Activated T-helper 1 cell treated with anti-CD3 and anti-CD28 coated beads, Interleukin-2, amount 50 U/mL, for 16 hours (primary cell): ENCODE measurements around the gene MUC13.

ENCODE experiments used
- DNase-seq, 2 donors: peaks; one replicate each; pipeline ENCODE4 v3.0.0-alpha.2; 2020; ENCODE audit warnings: low read depth in 1 of 2, low spot score in 1 of 2

Gene MUC13

DNA sequence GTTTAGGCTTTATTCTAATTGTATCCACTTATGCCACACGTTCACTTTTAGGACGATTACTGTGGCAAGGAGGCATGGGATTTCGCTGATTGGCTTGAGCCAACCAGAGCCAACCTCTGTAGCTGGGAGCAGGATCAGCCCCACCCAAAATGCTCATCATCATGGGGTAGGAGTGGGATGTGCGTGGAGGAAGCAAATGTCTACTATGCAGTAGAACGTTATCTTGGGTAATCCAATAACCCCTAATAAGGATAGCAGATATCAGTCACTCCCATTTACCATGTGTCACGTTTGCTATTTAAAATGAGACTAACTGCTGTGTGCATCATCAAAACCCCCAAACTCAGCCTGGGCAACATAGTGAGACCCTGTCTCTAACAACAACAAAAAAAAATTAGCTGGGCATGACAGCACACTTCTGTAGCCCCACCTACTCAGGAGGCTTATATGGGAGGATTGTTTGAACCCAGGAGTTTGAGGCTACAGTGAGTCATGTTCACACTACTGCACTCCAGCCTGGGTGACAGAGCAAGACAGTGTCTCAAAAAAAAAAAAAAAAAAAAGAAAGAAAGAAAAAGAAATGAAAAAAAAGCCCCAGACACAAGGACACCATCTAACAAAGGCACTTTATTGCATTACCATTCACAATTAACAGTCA lies 29.6 kb downstream of the MUC13 start:
- DNase-seq: no peak

DNA sequence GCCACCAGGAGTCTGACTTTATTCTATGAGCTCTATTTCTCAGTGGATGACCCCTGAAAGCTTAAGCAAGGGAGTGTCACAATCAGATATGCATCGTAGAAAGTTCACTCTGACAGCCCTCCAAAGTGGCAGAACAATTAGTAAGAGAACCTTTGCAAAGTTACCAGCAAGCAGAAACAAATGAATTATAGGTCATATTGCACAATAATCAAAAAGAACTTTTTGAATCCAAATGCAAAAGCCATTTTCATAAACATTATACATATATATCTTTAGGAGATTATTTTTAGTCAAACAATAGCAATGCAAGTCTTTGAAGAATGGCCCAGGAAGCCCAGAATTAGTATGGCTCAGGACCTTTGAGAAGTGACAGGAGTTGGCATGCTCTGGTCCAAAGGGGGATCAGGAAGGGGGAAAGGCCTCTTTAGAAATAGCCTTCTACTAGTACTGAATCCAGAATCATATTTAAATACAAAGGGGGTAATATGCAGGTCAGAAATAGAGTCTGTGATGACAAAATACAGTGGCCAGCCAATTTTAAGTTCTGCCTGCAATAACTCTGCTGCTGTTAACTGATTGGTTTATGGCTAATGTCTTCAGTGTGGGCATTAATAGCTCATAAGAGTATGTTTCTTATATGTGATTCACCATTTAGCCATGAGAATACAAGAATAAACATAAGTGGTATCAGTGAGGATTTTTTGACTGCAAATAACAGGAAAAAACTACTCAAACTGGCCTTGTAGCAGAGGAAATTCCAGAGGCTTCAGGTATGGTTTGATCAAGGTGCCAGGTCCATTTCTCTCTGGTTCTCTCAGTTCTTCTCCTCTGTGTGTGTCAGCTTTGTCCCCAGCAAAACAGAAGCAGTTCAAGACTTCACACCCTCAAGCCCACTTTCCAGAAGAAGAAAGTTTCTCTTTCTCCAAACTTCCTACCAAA lies 30.4 kb downstream of the MUC13 start:
- no peak for DNase-seq

DNA sequence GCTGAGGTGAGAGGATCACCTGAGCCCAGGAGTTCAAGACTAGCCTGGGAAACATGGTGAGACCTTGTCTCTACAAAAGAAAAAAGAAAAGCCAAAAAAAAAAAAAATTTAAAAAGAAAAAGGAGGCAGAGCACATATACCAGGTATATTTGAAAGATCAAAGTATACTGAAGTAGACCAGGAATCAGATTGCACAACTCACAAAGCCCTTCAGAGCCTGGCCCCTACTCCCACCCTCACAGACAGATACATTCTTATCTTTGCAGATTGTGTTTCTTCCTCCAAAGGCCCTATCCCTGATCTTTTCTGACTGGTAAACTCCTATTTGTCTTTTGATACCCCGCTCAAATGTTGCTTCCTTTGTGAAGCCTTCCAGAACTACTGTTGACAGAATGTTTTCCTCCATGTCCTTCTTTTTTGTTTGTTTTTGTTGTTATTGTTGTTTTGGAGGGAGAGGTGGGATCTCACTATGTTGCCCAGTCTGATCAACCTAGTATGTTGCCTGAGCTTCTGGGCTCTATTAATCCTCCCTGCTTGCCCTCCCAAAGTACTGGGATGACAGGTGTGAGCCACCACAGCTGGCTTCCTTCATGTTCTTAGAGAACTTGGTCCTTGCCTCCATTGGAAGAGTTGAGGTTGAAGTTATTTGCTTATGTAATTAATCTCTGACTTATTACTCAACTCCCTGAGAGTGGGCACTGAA lies 37.6 kb downstream of the MUC13 start:
- DNase-seq: no peak

DNA sequence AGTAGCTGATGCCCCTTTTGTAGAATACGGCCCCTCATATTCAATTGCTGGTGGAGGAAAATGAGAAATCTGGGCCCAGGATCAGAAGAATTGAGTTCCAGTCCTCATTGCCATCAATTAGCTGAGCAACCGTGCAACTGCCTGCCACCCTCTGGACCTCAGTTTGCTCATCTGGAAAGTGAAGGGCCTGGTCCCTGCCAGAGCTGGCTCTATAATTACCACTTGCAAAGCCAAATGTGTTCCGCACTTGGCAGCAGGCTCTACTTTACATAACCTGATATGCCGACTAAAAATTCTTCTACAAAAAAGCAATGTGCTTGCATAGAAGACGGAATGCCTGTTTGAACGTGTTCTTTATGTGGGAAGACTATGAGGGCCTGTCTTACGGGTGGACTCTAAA lies 38.8 kb downstream of the MUC13 start:
- no peak for DNase-seq

DNA sequence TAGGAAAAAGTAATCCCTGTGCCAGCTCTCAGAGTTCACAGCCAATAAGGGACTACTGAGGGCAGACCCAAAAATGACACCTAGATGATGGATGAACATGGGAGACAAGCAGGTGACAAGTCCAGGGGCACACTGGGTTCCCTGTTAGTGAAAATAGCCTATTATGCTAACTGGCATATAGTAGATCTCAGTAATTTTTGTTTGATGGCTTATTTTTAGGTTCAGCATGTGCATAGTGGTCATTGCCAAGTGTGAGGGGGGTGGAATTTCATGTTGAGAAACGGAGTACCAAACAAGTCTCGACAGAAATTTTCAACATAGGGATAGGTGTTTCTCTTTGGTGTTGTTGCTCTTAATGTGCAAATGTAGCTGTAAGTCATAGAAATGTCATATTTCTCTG lies 41.0 kb downstream of the MUC13 start:
- no peak for DNase-seq

DNA sequence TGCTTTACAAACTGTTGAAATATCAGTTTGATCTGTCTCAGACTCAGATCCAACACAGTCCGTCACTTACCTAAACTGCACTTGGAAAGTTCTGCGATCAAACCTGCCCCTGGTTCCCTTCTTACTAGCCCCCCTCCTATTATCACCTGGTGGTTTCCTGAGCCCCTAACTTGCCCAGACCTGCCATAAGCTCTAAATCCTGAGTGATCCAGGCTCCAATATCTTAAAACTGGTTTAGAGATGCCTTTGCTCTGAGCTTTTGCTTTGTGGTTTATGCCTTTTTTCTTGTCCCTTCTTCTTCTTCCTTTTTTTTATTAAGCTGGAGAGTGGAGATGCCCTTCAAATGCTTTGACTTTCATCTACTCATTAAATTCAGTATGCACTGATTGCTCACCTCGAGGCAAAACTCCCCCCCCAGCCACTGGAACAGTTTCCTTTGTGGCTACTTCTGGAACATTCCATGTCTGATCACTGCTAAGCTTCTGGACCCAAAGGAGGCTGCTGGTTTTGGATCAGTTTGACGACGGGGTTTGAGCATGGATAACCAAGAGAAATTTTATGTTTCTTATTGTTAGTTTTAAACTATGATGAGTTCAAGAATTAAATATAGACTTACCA lies 43.9 kb downstream of the MUC13 start:
- DNase-seq: no peak

DNA sequence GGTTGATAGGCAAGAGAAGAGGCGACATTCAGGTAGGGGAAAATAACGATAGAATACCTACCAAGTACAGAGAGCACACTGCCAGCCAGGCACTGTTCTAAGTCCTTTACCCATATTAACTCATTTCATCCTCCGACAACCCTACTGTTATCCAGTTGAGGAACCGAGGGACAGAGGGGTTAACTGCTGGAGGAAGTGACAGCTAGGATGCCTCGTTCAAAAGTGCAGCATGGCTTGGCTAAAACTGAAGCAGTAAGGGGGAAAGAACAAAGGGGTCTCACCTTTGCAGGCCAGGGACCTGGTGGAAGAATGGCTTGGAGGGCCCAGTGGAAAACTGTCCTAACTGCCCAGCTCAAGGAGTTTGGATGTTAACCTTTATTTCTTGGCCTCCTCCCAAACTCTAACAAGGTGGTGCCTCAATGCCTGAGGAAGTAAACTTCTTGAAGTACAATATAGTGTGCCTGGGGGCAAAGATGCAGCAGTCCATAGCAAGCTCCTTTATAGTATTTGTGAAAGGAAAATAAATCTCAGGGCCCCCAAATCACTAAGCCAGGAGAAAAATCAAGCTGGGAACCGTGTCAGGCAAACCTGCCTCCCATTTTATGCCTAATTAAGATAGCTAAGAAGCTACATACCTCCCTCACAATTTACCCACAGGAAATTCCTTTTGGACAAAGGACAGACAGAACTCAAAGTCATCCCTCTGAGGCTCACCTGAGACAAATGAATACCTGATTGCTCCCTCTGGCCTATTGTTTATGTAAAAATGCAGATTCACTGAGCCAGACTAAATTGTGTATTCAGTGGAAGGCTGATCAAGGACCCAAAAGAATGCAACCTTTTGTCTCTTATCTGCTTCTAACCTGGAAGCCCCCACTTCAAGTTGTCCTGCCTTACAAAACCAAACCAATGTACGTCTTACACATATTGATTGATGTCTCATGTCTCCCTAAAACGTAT lies 45.8 kb downstream of the MUC13 start:
- no peak for DNase-seq

DNA sequence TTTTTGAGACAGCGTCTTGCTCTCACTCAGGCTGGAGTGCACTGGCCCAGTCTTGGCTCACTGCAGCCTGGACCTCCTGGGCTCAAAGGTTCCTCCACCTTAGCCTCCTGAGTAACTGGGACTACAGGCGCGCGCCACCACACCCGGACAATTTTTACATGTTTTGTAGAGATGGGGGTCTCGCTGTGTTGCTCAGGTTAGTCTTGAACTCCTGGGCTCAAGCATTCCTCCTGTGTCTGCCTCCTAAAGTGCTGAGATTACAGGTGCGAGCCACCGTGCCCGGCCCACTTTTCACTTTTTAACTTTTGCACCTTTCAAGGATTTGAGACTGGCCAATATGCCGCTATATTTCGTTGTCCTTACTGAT lies 46.6 kb downstream of the MUC13 start:
- DNase-seq: no peak

DNA sequence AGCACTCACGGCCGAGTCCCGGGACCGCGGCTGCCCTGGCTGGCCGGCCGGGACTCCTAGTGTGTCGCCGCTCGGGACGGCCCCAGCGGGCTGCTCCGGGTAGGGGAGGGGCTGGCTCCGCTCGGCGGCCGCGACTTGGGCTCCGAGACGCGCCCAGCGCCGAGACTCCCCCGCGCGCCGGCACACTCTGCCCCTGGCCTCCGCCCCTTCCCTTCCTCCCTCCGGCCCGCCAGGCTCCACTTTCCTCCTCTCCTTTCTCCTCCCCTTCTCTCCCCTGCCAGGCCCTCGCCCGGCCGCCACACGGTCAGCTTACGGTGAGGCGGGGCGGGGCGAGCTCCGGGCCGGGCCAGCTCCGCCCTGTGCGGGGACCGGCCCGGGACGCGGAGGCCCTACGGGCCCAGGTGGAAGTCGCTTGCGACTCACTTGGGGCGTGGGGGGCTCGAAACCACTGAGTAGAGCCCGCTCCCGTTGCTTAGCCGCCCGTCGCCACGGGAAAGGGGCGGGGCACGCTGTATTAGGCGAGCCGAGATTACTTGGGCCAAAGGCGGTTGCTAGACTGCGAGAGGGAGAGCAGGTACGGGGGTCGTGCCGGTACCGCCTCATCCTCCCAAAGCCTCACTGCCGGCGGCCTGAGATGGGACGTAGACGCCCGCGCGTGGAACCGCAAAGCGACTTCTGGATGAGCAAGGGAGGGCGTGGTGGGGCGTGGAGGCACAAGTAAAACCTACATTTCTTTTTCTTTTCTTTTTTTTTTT lies 47.2 kb downstream of the MUC13 start, which contains the start of gene ITGB5:
Gene ITGB5, minus strand, starts transcription at position 189 of the 755 bp plus-strand sequence. CDS start 365 bp downstream, outside the sequence.
- DNase-seq: no peak

DNA sequence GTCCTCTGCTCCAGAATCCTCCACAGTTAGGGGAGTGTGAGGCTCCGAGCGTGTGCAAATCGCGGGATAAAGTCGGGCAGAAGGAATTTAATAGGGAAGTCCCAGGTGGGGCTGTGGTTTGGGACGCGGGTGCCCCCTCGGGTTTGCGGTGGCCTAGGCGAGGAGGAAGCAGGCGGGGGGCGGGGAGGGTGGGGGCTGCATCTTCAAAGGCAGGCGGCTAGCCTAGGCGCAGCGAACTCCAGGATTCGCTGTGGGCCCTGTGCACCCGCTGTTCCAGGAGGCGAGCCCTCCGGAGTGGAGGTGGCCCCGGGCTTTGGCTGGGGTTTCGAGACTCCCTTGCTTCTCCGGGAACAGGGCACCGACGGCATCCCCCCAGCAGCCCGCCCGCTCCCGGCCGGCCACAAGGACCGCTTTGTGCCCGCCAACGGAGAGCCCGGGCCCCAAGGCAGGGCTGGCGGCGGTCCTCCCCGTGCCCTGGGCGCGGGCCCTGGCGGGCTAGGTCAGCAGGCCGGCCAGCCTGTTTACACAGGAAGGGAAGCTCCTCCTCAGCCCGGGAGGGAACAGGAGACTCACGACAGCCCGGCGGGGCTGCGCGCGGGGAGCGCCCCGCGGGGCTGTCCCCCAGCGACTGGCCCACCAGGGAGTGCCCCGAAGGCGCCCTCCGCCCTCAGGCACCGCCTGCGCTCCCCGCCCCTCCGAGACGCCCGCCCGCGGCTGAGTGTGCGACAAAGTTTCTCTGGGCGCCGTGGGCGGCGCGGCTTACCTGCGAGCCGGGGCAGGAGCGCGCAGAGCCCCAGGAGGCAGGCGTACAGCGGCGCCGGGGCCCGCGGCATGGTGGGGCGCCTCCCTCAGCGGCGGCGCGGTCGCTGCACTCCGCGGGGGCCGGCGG lies 48.1 kb downstream of the MUC13 start:
- DNase-seq: peak in 1 of 2 donors; percentile 17

DNA sequence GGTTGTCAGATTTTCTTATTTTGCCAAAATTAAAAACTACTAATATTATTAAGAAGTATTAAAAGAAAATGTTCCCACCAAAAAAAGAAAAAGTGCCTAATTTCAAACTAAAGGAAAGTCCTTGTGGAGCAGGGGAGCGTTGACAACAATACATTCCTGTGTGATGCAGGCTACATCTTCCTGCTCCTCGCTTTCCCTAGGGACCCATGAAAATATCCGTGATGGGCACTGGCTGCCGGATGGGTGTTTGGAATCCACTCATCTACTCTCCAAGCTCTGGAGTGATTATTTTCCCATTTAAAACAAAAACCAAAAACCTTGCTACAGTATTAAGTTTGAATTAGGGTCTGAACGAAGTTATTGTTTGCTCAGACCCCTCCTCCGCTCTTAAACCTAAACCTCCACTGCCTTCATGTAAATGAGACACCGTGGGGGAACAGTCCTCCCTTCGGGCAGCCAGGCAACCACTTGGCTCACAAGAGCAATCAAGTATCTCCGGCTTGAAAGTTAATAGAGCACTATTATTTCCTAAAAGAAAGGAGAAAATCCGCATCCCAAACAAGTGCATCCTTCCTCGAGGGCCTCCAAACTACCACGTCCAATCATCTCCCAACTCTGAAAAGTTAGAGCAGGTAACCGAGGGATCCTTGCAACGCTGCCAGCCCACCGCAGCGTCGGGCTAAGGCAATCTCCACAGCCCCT lies 48.9 kb downstream of the MUC13 start:
- DNase-seq: no peak

DNA sequence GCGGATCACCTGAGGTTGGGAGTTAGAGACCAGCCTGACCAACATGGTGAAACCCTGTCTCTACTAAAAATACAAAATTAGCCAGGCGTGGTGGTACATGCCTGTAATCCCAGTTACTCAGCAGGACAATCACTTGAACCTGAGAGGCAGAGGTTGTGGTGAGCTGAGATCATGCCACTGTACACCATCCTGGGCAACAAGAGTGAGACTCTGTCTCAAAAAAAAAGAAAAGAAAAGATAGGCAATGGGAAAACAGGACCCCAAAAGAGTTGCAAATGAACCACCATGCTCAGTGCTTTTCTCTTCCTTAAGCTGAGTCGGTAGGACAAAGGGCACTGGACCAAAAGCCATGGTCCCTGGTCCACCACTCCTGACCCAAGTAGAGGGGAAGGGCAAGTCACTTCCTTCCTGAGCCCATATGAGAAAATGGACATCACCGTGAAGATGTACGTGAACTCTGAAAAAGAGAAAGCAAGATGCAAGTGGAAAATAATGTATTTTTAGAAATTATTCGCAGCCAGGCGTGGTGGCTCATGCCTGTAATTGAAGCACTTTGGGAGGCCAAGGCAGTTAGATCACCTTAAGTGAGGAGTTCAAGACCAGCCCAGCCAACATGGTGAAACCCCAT lies 50.0 kb downstream of the MUC13 start:
- no peak for DNase-seq

DNA sequence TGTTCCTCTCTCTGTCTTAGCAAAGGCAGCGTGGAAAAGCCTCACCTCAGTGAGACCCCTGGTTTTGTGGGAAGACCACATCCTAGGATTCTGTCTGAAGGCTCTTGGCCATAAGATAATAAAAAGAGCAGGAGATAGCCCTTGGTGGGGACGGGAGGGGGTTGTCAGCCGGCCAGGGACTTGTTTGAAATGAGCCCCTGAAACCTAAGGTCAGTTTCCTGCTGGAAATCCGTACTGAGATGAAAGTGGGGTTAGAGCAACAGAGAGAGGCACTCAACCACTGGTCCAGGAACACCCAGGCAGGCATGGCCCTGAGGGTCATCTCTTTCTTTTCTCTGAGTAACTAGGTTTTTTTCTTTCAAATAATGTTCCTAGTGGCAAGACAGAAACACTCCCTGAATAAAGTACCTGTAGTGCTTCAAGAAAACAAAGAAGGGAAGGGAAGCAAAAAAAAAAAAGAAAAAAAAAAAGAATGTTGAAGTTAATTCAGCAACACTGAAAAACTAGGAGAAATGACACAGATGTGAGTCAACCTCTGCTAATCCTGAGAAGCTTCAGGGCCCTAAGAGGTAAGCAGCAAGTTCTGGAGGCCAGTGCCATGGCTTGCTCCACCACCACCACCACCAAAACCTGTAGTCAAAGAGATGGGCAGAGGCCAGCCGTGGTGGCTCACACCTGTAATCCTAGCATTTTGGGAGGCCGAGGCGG lies 50.6 kb downstream of the MUC13 start:
- no peak for DNase-seq

DNA sequence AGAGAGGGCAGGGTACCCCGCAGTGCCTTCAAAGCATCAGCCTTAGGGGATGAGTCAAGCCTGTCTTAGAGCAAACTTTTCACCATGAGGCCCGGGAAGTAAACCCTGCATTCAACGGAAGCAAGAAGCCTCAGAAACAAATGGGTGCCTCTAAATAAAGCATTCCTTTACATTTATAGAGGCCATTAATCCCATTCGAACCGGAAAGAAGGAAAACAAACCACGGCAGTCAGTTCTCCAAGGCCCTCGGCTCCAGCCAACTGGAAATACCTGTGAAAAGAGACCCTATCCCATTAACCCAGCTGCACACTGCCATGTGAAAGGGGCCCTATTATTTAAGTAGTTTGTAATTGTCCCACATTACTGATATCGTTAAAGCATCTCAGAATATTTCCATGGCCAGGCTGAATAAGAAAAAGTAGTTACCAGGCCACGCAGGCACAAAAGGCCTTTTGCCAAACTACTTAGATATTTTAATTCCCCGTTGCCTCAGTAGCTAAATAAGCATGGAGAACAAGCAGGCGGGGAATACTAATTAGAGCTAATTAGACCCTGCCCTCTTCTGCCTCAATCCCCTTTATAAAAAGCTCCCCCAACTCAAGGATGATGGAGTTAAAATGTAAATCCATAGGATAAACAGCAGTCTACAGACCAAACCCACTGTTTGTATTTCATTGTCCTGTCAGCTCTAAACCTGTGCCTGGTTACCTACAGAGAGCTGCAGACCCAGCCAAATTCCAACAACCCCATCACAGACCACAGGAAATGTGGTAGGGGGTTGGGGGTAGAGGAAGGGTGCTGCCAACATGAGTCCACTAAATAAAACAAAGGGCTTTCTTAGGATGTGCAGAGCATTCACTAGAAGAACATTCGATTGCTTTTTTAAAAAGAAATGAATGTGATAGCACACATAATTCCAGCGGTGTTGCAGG lies 51.5 kb downstream of the MUC13 start:
- no peak for DNase-seq

DNA sequence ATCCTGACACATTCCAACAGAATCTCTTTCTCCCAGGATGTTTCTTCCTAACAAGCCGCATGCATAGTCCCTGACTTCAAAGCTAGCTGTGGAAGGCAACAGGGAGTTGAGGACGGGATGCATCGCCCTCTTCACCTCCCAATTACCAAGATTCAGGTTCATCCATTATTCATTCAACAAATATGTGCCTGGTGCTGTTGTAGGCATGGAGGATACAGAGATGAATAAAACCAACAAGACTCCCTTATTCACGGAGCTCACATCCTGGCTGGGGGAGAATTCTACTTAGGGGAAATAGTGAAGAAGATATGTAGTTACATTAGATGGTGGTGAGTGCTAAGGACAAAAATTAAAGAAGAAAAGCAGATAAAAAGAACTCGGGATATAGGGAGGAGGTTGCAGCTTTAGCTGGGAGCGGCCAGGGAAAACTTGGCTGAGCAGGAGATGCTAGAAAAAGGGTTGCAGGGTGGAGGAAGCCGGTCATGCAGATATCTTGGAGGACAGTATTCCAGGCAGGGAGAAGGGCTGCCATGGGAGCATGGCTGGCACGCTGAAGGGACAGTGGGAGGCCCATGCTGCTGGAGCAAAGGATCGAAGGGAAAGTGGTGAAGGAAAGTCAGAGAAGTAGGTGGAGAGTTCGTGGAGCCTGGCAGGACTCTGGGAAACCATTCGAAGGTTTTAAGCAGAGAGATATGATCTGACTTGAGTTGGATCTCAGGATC lies 52.4 kb downstream of the MUC13 start:
- no peak for DNase-seq
